ENCODE results near the gene DECR2. TPM values are rescaled to one million over a fixed set of nuclear protein-coding genes. Genes with fewer than 3 reads are reported as not detected.
A peak's percentile ranks its signal among the peaks of the same experiment; 100 is the strongest.

Gene DECR2
- total and polyA plus RNA-seq, 2 of the 13 experiments (the other 11 are each of a cell fraction or from before 2014, with no cell fraction given) = 36.3 to 44.6 TPM

DNA sequence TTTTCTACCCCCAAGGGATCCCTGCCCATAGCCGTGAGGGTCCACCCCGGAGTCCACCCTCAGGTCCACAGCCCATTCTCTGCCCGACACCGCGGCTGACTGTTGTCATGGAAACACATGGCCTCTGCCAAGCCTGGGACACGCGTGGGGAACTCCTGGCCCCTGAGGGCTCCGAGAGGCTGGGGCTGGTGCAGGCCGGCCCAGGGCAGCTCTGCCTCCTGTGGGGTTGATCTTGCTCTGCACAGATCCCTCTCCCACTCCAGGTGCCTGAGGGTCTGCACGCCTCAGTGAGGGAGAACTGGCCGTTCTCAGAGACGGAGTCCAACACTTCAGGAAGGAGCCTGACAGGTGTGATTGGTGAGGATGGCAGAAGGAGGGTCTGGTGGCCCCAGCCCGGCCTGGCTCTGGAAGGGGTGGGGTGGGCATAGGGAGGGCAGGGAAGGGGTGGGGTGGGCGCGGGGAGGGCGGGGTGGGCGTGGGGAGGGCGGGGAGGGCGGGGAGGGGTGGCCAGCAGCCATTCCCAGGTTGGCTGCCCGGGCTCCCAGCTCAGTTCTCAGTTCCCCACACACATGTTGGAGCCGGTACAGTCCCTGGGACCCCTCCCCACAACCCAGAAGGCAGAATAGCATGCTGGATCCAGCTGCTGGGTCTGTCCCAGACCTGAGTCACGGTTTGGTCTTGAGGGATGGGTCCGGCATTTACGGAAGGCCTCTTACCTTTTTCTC is 37.8 kb upstream of the DECR2 start (continued):
- TF ChIP-seq, protein P1, sequence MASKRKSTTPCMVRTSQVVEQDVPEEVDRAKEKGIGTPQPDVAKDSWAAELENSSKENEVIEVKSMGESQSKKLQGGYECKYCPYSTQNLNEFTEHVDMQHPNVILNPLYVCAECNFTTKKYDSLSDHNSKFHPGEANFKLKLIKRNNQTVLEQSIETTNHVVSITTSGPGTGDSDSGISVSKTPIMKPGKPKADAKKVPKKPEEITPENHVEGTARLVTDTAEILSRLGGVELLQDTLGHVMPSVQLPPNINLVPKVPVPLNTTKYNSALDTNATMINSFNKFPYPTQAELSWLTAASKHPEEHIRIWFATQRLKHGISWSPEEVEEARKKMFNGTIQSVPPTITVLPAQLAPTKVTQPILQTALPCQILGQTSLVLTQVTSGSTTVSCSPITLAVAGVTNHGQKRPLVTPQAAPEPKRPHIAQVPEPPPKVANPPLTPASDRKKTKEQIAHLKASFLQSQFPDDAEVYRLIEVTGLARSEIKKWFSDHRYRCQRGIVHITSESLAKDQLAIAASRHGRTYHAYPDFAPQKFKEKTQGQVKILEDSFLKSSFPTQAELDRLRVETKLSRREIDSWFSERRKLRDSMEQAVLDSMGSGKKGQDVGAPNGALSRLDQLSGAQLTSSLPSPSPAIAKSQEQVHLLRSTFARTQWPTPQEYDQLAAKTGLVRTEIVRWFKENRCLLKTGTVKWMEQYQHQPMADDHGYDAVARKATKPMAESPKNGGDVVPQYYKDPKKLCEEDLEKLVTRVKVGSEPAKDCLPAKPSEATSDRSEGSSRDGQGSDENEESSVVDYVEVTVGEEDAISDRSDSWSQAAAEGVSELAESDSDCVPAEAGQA (IDR thresholded peaks at IDR 0.05; ENCODE audit: low read depth) = 0 out of 2 replicates have a peak, but pooled peaks have one; percentile 4
- TF ChIP-seq, protein P1 (CRISPR knock-in tag; IDR thresholded peaks at IDR 0.05; ENCODE audit: borderline replicate concordance) = no peak
- TF ChIP-seq ZBTB7A (CRISPR knock-in tag; IDR thresholded peaks at IDR 0.05) (0 out of 2 replicates have a peak, but pooled peaks have one; percentile 46), ZNF574 (CRISPR knock-in tag; IDR thresholded peaks at IDR 0.05) (peak; percentile 32; the same call in 1 of the 2 replicates), ZNF501 (CRISPR knock-in tag; IDR thresholded peaks at IDR 0.05) (peak; percentile 58; the same call in 1 of the 2 replicates), NFKB2 (CRISPR knock-in tag; IDR thresholded peaks at IDR 0.05; ENCODE audit: borderline replicate concordance) (no peak), PAXIP1 (CRISPR knock-in tag; conservative IDR thresholded peaks at IDR 0.05) (0 out of 2 replicates have a peak, but pooled peaks have one; percentile 0), ZNF737 (CRISPR knock-in tag; IDR thresholded peaks at IDR 0.05; ENCODE audit: borderline replicate concordance) (no peak), AKAP8 (CRISPR knock-in tag; IDR thresholded peaks at IDR 0.05) (peak; percentile 2; the same call in 1 of the 2 replicates), HNF1B (CRISPR knock-in tag; IDR thresholded peaks at IDR 0.05) (0 out of 2 replicates have a peak, but pooled peaks have one; percentile 26), ZNF414 (CRISPR knock-in tag; IDR thresholded peaks at IDR 0.05) (peak; percentile 43; the same call in 1 of the 2 replicates), RARA (CRISPR knock-in tag; IDR thresholded peaks at IDR 0.05) (0 out of 2 replicates have a peak, but pooled peaks have one; percentile 3)

All from HepG2 (cell line).